HG03025 (cell line): ENCODE measurements around the gene SMCO4.
"Not testable (repeated sequence)": the region's sequence is repeated elsewhere in the genome, so short reads cannot be mapped to it uniquely, and the experiment has no call there.

Source experiments
- ATAC-seq: cut with Tn5 transposase; IDR thresholded peaks from one replicate; pipeline ENCODE4 v1.9.1; 2021; ENCODE audit warnings: mild to moderate bottlenecking, moderate library complexity; ENCODE audit not compliant: unreplicated experiment, low FRiP score

SMCO4 gene

GRCh38 chr11:93481279-93481678, 61.9 kb downstream of the SMCO4 start:
- no peak for ATAC-seq

- no peak for ATAC-seq
Observed at GRCh38 chr11:93480756-93481155, 62.4 kb downstream of the SMCO4 start.

- no peak for ATAC-seq
Observed at GRCh38 chr11:93480256-93480655, 62.9 kb downstream of the SMCO4 start.

DNA sequence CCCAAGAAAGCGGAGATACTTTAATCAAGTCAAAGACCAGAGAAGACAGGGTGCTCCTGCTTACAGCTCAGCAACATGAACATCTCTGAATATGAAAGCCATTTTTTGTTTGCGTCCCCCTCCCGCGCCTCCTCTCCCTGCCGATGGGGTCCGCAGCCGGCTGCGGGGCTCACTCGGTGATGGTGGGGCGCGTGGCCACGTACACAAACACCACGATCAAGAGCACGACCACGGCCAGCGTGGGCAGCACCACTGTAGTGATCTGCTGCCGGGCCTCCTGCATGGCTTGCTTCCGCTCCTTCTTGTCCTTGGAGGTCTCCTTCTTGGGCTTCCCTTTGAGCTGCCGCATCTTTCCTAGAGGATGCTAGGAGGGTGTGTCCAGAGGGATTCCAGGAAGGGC, 64.3 kb downstream of the SMCO4 start:
- no peak for ATAC-seq

DNA sequence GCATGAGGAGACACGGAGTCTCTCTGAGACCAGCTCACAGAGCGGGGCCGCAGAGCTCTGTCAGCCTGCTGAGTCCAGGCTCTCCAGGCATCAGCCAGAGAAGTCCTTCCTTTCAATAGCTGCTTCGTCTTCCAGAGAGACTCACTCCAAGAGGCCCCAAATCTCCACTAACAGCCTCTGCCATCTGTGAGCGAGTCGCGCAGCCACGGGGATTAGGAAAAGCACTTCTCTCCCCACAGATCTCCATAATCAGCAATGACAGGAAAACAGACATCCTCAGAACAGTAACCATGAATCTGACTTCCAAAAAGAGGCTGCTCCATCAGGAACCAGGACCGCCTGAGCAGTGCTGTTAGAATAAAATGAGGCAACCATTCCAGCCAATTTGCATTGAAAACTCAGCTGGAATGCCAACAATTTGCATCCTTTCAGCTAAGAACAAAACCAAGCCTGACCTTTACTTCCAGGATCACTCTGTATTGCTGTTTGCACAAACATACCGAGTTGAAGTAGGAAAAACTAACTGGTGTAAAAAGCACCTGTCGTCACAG, 65.4 kb downstream of the SMCO4 start:
- no peak for ATAC-seq

DNA sequence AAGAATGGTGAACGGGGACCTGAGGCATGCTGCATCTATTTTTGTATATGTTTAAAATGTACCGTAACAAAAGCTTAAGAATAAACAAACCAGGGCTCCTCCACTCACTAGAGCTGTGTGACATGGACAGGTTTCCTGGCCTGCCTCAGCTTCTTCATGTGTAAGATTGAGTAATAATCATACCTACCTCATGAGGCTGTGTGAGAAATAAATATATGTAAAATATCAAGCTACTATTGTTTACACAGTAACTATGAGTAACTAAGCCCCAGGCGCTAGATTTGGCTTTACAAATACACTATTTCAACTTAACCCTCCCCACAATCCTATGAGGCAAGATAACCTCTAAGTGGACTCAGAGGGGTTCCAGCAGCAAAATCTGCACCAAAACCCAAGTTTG, 66.4 kb downstream of the SMCO4 start:
- ATAC-seq, result no peak

DNA sequence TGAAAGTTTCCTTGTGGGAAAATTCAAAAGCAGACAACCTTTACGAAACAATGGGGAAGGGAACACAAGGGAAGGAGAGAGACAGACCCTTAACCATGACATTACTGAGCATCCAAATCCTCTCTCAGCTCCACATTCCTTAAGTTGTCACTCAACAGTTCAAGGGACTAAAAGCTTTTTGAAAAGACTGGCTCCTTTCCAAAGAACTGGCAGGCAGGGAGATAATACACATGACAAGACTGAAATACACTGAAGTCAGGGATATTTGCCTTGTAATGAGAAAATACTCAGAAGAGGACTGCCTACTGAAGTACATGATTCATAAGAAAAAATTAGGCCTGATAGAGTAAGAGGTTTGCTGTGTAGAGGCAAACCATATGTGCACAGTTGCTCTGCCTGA, 69.1 kb downstream of the SMCO4 start:
- ATAC-seq, result no peak

DNA sequence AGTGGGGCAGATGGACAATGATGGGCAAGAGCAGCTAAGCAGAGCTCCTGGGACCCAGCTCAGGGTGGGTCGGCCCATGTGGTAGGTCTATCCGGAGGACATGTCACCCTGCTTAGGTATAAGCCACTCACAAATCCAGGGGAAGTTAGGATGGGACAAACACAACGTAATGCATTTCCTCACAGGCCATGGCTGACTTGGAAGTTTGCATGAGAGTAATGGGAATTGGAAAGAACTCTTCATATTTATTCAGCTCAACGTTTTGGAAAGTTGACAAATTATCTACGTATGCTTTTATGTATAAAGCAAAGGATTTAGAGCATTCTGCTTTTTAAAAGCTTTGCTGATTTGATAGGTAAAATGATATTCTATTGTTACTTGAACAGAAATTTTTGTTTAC, 74.9 kb downstream of the SMCO4 start:
- ATAC-seq, result no peak

DNA sequence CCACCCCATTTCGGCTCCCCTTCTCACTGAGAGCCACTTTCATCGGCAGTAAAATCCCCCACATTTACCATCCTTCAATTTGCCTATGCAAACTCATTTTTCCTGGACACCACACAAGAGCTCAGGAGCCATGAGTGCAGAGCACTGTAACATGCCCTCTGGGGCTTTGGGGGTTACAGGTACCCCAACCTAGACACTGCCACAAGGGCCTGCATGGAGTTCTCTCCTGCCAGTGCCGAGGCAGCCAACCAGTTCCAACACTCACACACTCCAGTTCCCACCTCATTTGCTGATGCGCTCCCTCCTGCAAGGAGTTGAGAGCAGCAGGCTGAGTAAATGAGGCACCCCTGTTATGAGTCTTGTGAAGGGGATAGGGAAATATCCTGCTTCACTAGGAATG, 76.1 kb downstream of the SMCO4 start:
- ATAC-seq, result no peak

- no peak for ATAC-seq
Observed at GRCh38 chr11:93464927-93465540, 78.2 kb downstream of the SMCO4 start.

GRCh38 chr11:93463666-93464065, 79.5 kb downstream of the SMCO4 start:
- ATAC-seq, result not testable (repeated sequence)

GRCh38 chr11:93458286-93458685, 84.9 kb downstream of the SMCO4 start:
- no peak for ATAC-seq

DNA sequence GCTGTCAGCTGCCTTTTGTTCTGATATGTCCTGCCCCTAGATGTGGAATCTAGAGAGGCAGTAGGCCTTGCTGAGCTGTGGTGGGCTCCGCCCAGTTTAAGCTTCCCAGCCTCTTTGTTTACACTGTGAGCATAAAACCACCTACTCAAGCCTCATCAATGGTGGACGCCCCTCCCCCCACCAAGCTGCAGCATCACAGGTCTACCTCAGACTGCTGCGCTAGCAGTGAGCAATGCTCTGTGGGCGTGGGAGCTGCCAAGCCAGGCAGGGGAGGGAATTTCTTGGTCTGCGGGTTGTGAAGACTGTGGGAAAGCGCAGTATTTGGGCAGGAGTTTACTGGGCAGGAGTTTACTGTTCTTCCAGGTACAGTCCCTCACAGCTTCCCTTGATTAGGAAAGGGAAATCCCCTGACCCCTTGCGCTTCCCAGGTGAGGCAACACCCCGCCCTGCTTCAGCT, 98.5 kb downstream of the SMCO4 start:
- no peak for ATAC-seq

GRCh38 chr11:93443232-93443631, 100.0 kb downstream of the SMCO4 start:
- not testable (repeated sequence) for ATAC-seq

DNA sequence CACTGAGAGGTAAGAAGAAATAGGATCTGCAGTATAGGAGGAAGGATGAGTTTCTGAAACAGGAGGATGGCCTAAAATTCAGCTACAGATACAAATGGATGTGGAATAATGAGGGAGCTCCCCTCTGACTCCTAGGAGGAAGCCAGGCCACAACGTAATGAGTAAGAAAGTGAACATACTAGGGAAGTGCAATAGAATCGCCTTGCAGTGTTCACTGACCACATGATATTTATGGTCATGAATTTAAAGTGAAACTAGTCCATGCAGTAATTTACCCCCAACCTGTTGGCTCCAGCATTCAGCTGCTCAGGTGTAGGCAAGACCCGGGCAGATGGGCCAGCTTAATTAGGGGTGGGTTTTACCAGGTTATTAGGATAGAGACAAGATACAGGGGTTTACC, 110.9 kb downstream of the SMCO4 start:
- no peak for ATAC-seq
